WERI-Rb-1 (cell line): ENCODE measurements around the gene ATP1B3.

Experiments
- DNase-seq: peaks from one replicate; pipeline ENCODE4 v3.0.0-alpha.2; 2020
- H3K27ac ChIP-seq: fragments of 250-450 bp; sonication (Bioruptor Pico); 2 replicates; pipeline ENCODE4 v1.5.1; 2020; ENCODE audit warnings: mild to moderate bottlenecking, moderate library complexity
- H3K27me3 ChIP-seq: fragments of 250-450 bp; sonication (Bioruptor Pico); 2 replicates; pipeline ENCODE4 v1.5.1; 2021; ENCODE audit warnings: mild to moderate bottlenecking, low read depth, moderate library complexity; ENCODE audit not compliant: insufficient read depth, severe bottlenecking
- H3K36me3 ChIP-seq: fragments of 250-450 bp; sonication (Bioruptor Pico); 2 replicates; pipeline ENCODE4 v1.5.1; 2020; ENCODE audit warnings: mild to moderate bottlenecking, moderate library complexity
- H3K4me3 ChIP-seq: 2 replicates; pipeline ENCODE4 v1.5.1; 2011; ENCODE audit warnings: low read depth, mild to moderate bottlenecking, control low read depth, low read length
- H3K9me3 ChIP-seq: fragments of 250-450 bp; sonication (Bioruptor Pico); 2 replicates; pipeline ENCODE4 v1.5.1; 2021; ENCODE audit warnings: mild to moderate bottlenecking, moderate library complexity; ENCODE audit not compliant: severe bottlenecking
- CTCF ChIP-seq: IDR thresholded peaks from 2 replicates; pipeline ENCODE4 v1.5.1; 2011; ENCODE audit warnings: low read depth, mild to moderate bottlenecking, control low read depth, inconsistent platforms, low read length

ATP1B3 gene

GRCh38 chr3:141949399-141949798 is 73.0 kb downstream of the ATP1B3 start:
- no peak for DNase-seq
- Histone ChIP-seq H3K27ac (no peak overlapping the region), H3K4me3 (no peak overlapping the region), H3K36me3 (no peaks in the 10 kb centered on the region), H3K27me3 (no peaks in the 10 kb centered on the region), H3K9me3 (no peaks in the 10 kb centered on the region)
- TF ChIP-seq CTCF: no peak

- Histone ChIP-seq H3K27me3 (no peaks in the 10 kb centered on the region), H3K4me3 (no peak overlapping the region), H3K9me3 (no peaks in the 10 kb centered on the region), H3K36me3 (no peaks in the 10 kb centered on the region), H3K27ac (no peak overlapping the region)
- no peak for DNase-seq
- TF ChIP-seq CTCF: no peak
These were observed 73.5 kb downstream of the ATP1B3 start for GRCh38 chr3:141949972-141950371.

GRCh38 chr3:141950572-141951493 is 74.4 kb downstream of the ATP1B3 start:
- Histone ChIP-seq H3K27me3 (no peaks in the 10 kb centered on the region), H3K4me3 (no peak overlapping the region), H3K27ac (no peak overlapping the region), H3K9me3 (no peaks in the 10 kb centered on the region), H3K36me3 (no peaks in the 10 kb centered on the region)
- TF ChIP-seq CTCF: no peak
- no peak for DNase-seq

- peak overlapping the region; percentile 21 for H3K27ac ChIP-seq
These were observed 76.2 kb downstream of the ATP1B3 start for GRCh38 chr3:141952611-141953010.

GRCh38 chr3:141955175-141955574 is 78.7 kb downstream of the ATP1B3 start:
- peak overlapping the region; percentile 19 for H3K4me3 ChIP-seq
- no peaks in the 10 kb centered on the region for H3K9me3 ChIP-seq
- TF ChIP-seq CTCF: no peak
- peaks cover 9% of the 10 kb centered on the region; the same call in 1 of the 2 replicates for H3K36me3 ChIP-seq
- DNase-seq: peak; percentile 78
- H3K27me3 ChIP-seq: no peaks in the 10 kb centered on the region
- H3K27ac ChIP-seq: peak overlapping the region; percentile 53

More at GRCh38 chr3:141952611-141953010, 76.2 kb downstream of the ATP1B3 start:
- Histone ChIP-seq H3K9me3 (no peaks in the 10 kb centered on the region), H3K4me3 (no peak overlapping the region), H3K36me3 (peaks cover 5% of the 10 kb centered on the region; the same call in 1 of the 2 replicates), H3K27me3 (no peaks in the 10 kb centered on the region)
- no peak for DNase-seq
- no peak for TF ChIP-seq CTCF
